IMR-90 (cell line): ENCODE measurements around the gene ANKRD18B. TPM values are rescaled to one million over a fixed set of nuclear protein-coding genes. Genes with fewer than 3 reads are reported as not detected.

ENCODE experiments used
- ATAC-seq: fragments of 200-7000 bp; cut with Tn5 transposase; 2 replicates; pipeline ENCODE4 v1.9.1; 2020; ENCODE audit warnings: low read depth, mild to moderate bottlenecking, moderate library complexity
- BruUV-seq: library from RNA; stranded (reverse); fragments of 400-500 nt; replicated peaks from 2 replicates; lab custom pipeline; 2021; lab: Mats Ljungman, UMichigan
- CTCF ChIA-PET: fragments of 300-600 bp; formaldehyde crosslinking; extraction: SDS; loops from one replicate; lab custom pipeline; 2021; ENCODE audit warnings: antibody characterized with exemption; lab: Yijun Ruan, JAX
- POLR2A ChIA-PET: fragments of 300-600 bp; sonication (Branson Sonifier 250); formaldehyde crosslinking; loops from one replicate; lab custom pipeline; 2022; ENCODE audit warnings: antibody characterized with exemption; ENCODE audit not compliant: unreplicated experiment; lab: Charles Lee
- DNase-seq: peaks from one replicate; pipeline ENCODE4 v3.0.0; 2013
- H2AFZ ChIP-seq: replicated peaks from 2 replicates; pipeline ENCODE3; 2013; ENCODE audit warnings: low read length, mild to moderate bottlenecking; ENCODE audit not compliant: poor library complexity
- H2AK5ac ChIP-seq: 2 replicates; pipeline ENCODE4 v1.6.1; 2013; ENCODE audit warnings: low read depth, low read length, inconsistent platforms
- H2AK9ac ChIP-seq: replicated peaks from 2 replicates; pipeline ENCODE3; 2013; ENCODE audit warnings: mild to moderate bottlenecking, low read depth, low read length, moderate library complexity; ENCODE audit not compliant: poor library complexity
- H2BK120ac ChIP-seq: 2 replicates; pipeline ENCODE4 v1.6.1; 2013; ENCODE audit warnings: low read depth, low read length, inconsistent platforms
- H2BK15ac ChIP-seq: 3 replicates; pipeline ENCODE4 v1.6.1; 2013; ENCODE audit warnings: low read depth, low read length, inconsistent platforms
- H2BK20ac ChIP-seq: 2 replicates; pipeline ENCODE4 v1.6.1; 2013; ENCODE audit warnings: low read depth, mild to moderate bottlenecking, inconsistent platforms, low read length, moderate library complexity
- H2BK5ac ChIP-seq: 2 replicates; pipeline ENCODE4 v1.6.1; 2013; ENCODE audit warnings: mild to moderate bottlenecking, low read depth, low read length, inconsistent platforms; ENCODE audit not compliant: poor library complexity, severe bottlenecking
- H3K14ac ChIP-seq: replicated peaks from 2 replicates; pipeline ENCODE4 v1.6.1; 2013; ENCODE audit warnings: low read depth, low read length, inconsistent platforms
- H3K18ac ChIP-seq: 2 replicates; pipeline ENCODE4 v1.6.1; 2013; ENCODE audit warnings: low read depth, low read length, control low read depth
- H3K23ac ChIP-seq: 2 replicates; pipeline ENCODE4 v1.6.1; 2013; ENCODE audit warnings: low read depth, low read length, inconsistent platforms
- H3K27ac ChIP-seq: 2 replicates; pipeline ENCODE4 v1.5.1; 2013; ENCODE audit warnings: mild to moderate bottlenecking, control low read depth, low read length; ENCODE audit not compliant: insufficient read depth
- H3K27me3 ChIP-seq: 2 replicates; pipeline ENCODE4 v1.6.1; 2013; ENCODE audit warnings: low read length; ENCODE audit not compliant: control insufficient read depth, insufficient read depth
- H3K36me3 ChIP-seq: 2 replicates; pipeline ENCODE4 v1.6.1; 2013; ENCODE audit warnings: low read length, mixed read lengths; ENCODE audit not compliant: control insufficient read depth, insufficient read depth
- H3K4ac ChIP-seq: 2 replicates; pipeline ENCODE4 v1.6.1; 2013; ENCODE audit warnings: low read depth, low read length, inconsistent platforms
- H3K4me1 ChIP-seq: 2 replicates; pipeline ENCODE4 v1.6.1; 2013; ENCODE audit warnings: low read length, mixed read lengths; ENCODE audit not compliant: control insufficient read depth, insufficient read depth
- H3K4me2 ChIP-seq: 2 replicates; pipeline ENCODE4 v1.6.1; 2013; ENCODE audit warnings: low read depth, mild to moderate bottlenecking, control low read depth, low read length, moderate library complexity
- H3K4me3 ChIP-seq: 2 replicates; pipeline ENCODE4 v1.5.1; 2013; ENCODE audit warnings: low read depth, mild to moderate bottlenecking, control low read depth, low read length, moderate library complexity; ENCODE audit not compliant: insufficient read depth
- H3K56ac ChIP-seq: 2 replicates; pipeline ENCODE4 v1.6.1; 2013; ENCODE audit warnings: low read length, inconsistent platforms; ENCODE audit not compliant: insufficient read depth; ENCODE audit errors: extremely low read depth
- H3K79me1 ChIP-seq, 2 experiments: 2 replicates each; pipeline ENCODE4 v1.6.1; 2013; ENCODE audit warnings: low read length in 2 of 2, inconsistent platforms in 1 of 2, low read depth in 1 of 2
- H3K9ac ChIP-seq: 2 replicates; pipeline ENCODE4 v1.6.1; 2013; ENCODE audit warnings: low read depth, low read length, control low read depth
- H3K9me1 ChIP-seq: 2 replicates; pipeline ENCODE4 v1.6.1; 2013; ENCODE audit warnings: low read length, inconsistent platforms; ENCODE audit not compliant: insufficient read depth
- H3K9me3 ChIP-seq: 2 replicates; pipeline ENCODE4 v1.6.1; 2013; ENCODE audit warnings: low read length; ENCODE audit not compliant: control insufficient read depth, insufficient read depth
- H4K20me1 ChIP-seq: 2 replicates; pipeline ENCODE4 v1.6.1; 2013; ENCODE audit warnings: low read length, inconsistent platforms; ENCODE audit not compliant: insufficient read depth
- H4K5ac ChIP-seq: 2 replicates; pipeline ENCODE4 v1.6.1; 2013; ENCODE audit warnings: mild to moderate bottlenecking, low read depth, low read length, control low read depth
- H4K8ac ChIP-seq, 2 experiments: 2 replicates each; pipeline ENCODE4 v1.6.1; 2013; ENCODE audit warnings: low read depth in 2 of 2, low read length in 2 of 2, control low read depth in 1 of 2, inconsistent platforms in 1 of 2
- H4K91ac ChIP-seq: 2 replicates; pipeline ENCODE4 v1.6.1; 2013; ENCODE audit warnings: low read depth, low read length, inconsistent platforms; ENCODE audit not compliant: insufficient read depth
- CEBPB ChIP-seq: IDR thresholded peaks from 2 replicates; pipeline ENCODE4 v1.6.1; 2012; ENCODE audit warnings: low read depth, low read length, improper control_type of control experiment
- MXI1 ChIP-seq: IDR thresholded peaks from 2 replicates; pipeline ENCODE4 v1.6.1; 2012; ENCODE audit warnings: low read depth, mild to moderate bottlenecking, low read length, moderate library complexity, borderline replicate concordance
- NFE2L2 ChIP-seq: fragments of 150-350 bp; IDR thresholded peaks from 2 replicates; pipeline ENCODE4 v1.6.1; 2016; ENCODE audit warnings: low read depth, mild to moderate bottlenecking, low read length
- POLR2A ChIP-seq: IDR thresholded peaks from 2 replicates; pipeline ENCODE4 v1.6.1; 2012; ENCODE audit warnings: mild to moderate bottlenecking, low read depth, low read length
- RFX5 ChIP-seq: IDR thresholded peaks from 2 replicates; pipeline ENCODE4 v1.8.0; 2012; ENCODE audit warnings: low read depth, mild to moderate bottlenecking, low read length, moderate library complexity
- WGBS, 2 experiments: methylation state at CpG; one replicate each; pipeline versions ENCODE4 v1.1.5 to v1.1.7; 2013; ENCODE audit warnings: missing lambda C conversion rate in 2 of 2; ENCODE audit not compliant: insufficient read length in 1 of 2; ENCODE audit errors: extremely low coverage in 2 of 2; 5-methylcytosine and 5-hydroxymethylcytosine counted together
- dilution Hi-C: fragments of 300-500 bp; cut with HindIII; formaldehyde crosslinking; loops from one replicate; pipeline ENCODE4 v1.14.3; 2018; ENCODE audit warnings: low sequenced_read_pairs; ENCODE audit not compliant: unreplicated experiment
- in situ Hi-C: fragments of 300-500 bp; cut with MboI; formaldehyde crosslinking; loops from 3 replicates; pipeline ENCODE4 v1.14.3; 2019; ENCODE audit warnings: low sequenced_read_pairs, inconsistent platforms, mixed read lengths
- intact Hi-C: fragments of 100-400 bp; cut with micrococcal nuclease; formaldehyde crosslinking; loops from 2 replicates; pipeline ENCODE4 v1.10.0; 2022
- polyA plus RNA-seq, 3 experiments: library from polyadenylated mRNA; depleted of rRNA; stranded (reverse); fragments of >200 nt; gene quantifications; 2 replicates each; pipeline ENCODE4 v1.2.3, GENCODE V29; 2012; ENCODE audit warnings: low replicate concordance in 1 of 3
- total RNA-seq: library from RNA; depleted of rRNA; stranded (reverse); fragments of >200 nt; gene quantifications from 2 replicates; pipeline ENCODE4 v1.2.3, GENCODE V29; 2012

Gene ANKRD18B
- total and polyA plus RNA-seq, 2 of the 4 experiments (the other 2 are of a cell fraction), result 7.1 to 13.4 TPM

DNA sequence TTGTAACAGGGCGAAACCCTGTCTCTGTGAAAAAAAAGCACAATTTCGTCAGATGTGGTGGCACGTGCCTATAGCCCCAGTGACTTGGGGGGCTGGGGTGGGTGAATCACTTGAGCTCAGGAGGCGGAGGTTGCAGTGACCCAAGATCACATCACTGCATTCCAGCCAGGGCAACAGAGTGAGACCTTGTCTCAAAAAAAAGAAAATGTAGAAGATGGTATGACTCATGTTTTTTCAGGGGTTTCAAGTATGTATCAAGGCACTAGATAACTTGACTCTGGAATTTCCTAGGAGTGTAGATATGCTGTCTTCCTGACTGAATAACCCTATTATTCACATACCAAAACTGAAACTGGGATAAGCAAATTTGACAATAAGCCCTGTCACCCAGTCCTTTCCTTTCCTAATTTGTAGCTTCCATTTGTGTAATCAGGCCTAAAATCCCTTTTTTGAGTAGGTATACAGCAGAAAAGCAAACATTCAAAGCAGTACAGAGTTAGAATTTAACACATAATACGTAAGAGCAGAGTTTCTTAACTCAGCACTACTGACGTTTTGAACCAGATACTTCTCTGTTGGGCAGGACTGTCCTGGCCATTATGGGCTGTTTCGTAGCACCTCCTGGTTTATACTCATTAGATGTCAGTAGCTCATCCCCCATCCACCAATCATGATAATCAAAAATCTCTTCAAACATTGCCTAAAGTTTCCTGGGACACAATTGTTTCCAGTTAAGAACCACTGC, 17.3 kb upstream of the ANKRD18B start (continued):
- TF ChIP-seq NFE2L2 (peak; percentile 47; the same call in 1 of the 2 replicates), CEBPB (peak; percentile 58)

DNA sequence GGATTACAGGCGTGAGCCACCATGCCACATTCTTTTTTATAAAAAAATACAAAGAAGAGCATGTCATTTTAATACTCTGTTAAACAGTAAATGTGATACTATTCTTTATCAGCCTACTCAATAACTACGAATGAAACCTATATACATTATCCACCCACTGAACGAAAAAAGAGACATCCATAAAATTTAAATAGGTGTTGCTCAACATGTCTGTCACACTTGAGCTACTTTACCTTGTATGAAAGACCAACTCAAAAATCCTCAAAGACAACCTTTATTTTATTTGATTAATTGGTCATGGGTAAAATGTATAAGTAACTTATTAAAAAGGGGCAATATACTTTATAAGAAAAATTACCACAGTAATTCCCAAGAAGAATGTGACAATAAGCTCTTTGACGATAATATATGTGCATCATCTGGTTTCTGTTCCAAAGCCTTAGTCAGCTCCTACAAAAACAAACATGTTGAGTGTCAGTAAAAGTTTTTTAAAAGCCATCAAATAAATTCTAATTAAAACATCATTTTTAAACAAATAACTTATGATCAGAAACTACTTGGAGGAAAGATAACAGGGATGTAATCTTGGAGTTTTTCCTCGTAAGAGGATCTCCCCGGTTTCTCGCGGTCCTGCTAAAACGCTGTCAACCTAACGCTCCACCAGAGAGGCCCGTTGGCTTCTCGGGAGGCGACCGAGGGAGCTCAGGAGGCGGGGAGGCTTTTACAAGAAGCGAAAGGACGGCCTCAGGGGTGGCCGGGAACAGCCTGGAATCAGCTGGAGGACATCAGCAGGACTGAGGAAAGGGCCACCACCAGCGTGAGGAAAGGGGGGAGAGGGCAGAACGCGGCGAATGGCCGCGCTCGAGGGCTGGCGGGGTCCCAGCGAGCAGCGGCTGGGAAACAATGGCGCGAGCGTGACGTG, 13.5 kb upstream of the ANKRD18B start:
- Histone ChIP-seq H4K91ac (peak overlapping the region; percentile 100), H3K9ac (peak overlapping the region; percentile 98), H4K8ac (peak overlapping the region; percentile 88 to 99), H2AK5ac (peak overlapping the region; percentile 71), H2BK15ac (peak overlapping the region; percentile 90), H2BK120ac (peak overlapping the region; percentile 100), H3K27ac (peak overlapping the region; percentile 99), H3K56ac (peak overlapping the region; percentile 90), H3K27me3 (no peaks in the 10 kb centered on the region), H4K5ac (peak overlapping the region; percentile 99), H4K20me1 (no peaks in the 10 kb centered on the region), H3K4me1 (peaks cover 8% of the 10 kb centered on the region), H3K79me1 (peaks cover 7 to 17% of the 10 kb centered on the region in 2 experiments), H2AFZ (peak overlapping the region; percentile 96), H2BK20ac (peak overlapping the region; percentile 98), H3K23ac (peak overlapping the region; percentile 100), H3K9me1 (peaks cover 6% of the 10 kb centered on the region), H2BK5ac (peak overlapping the region; percentile 100), H3K9me3 (peaks cover 8% of the 10 kb centered on the region), H3K14ac (peak overlapping the region; percentile 100), H3K18ac (peak overlapping the region; percentile 100), H3K36me3 (no peaks in the 10 kb centered on the region), H3K4me3 (peak overlapping the region; percentile 92), H3K4ac (peak overlapping the region; percentile 100), H3K4me2 (peak overlapping the region; percentile 92), H2AK9ac (peak overlapping the region; percentile 96)
- intact Hi-C loops (no loop called here), dilution Hi-C loops (no loop called here), in situ Hi-C loops (no loop called here)
- WGBS, 2 experiments, result 0% methylated on average over 10 of the region's 32 CpGs; no CpG with 5 or more reads in 1 of the 2 experiments
- ATAC-seq (peak; percentile 59), DNase-seq (peak; percentile 62)
- BruUV-seq, result TSS peak; percentile 57
- peak; percentile 47; the same call in 1 of the 2 replicates for TF ChIP-seq CEBPB
- no peak for TF ChIP-seq RFX5
- TF ChIP-seq MXI1, result no peak
- peak; percentile 83 for TF ChIP-seq POLR2A
- POLR2A ChIA-PET, result no interaction called here
- CTCF ChIA-PET, result interaction anchor here (0.5 kb wide), 1 partner anchor 47 kb away, joined by 3 read pairs; no protein-coding TSS in a partner anchor
